NCI-H82 (cell line): ENCODE measurements around the gene KLF4.
A peak's percentile ranks its signal among the peaks of the same experiment; 100 is the strongest.

Source experiments
- DNase-seq: peaks from one replicate; lab custom pipeline; 2025; lab: John Stamatoyannopoulos, UW

KLF4 gene

GRCh38 chr9:107447834-107448233 is 41.7 kb downstream of the KLF4 start:
- no peak for DNase-seq

- no peak for DNase-seq
These were observed 42.5 kb downstream of the KLF4 start for GRCh38 chr9:107447081-107447480.

GRCh38 chr9:107446491-107446890 is 43.1 kb downstream of the KLF4 start:
- no peak for DNase-seq

DNA sequence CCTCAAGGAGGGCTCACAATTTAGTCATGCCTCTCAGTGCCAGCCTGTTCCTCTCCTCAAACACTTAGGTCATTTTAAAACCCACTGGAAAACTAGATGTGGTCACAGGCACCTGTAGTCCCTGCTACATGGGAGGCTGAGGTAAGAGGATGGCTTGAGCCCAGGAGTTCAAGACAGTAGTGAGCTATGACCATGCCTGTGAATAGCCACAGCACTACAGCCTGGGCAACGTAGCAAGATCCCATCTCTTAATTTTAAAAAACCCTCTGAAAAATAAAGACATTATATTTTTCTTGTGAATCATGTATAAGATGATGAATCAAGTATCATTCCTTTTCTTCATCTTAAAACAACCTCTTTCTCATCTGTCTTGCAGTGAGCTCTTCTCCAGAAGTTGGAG is 45.8 kb downstream of the KLF4 start:
- DNase-seq = no peak

DNA sequence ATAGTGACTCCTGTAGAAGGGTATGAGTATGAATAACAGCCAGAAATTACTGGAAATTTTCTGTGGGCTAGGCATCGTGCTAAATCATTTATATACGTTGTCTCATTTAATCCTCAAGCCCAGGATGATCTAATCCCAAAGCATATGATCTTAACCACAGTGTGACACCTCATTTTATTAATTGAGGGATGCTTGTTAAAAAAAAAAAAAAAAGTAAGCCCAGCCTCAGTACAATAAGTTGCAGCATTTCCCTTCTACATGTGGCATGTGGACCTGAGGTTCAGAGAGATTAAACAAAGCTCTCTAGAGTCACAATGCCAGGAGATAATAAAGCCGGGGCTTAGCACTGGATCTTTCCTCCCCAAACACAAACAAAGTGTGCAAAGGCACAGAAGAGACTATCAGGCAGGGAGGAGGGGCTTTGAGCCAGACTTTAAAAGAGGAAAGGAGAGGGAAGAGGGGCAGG is 49.5 kb downstream of the KLF4 start:
- DNase-seq = peak; percentile 91

DNA sequence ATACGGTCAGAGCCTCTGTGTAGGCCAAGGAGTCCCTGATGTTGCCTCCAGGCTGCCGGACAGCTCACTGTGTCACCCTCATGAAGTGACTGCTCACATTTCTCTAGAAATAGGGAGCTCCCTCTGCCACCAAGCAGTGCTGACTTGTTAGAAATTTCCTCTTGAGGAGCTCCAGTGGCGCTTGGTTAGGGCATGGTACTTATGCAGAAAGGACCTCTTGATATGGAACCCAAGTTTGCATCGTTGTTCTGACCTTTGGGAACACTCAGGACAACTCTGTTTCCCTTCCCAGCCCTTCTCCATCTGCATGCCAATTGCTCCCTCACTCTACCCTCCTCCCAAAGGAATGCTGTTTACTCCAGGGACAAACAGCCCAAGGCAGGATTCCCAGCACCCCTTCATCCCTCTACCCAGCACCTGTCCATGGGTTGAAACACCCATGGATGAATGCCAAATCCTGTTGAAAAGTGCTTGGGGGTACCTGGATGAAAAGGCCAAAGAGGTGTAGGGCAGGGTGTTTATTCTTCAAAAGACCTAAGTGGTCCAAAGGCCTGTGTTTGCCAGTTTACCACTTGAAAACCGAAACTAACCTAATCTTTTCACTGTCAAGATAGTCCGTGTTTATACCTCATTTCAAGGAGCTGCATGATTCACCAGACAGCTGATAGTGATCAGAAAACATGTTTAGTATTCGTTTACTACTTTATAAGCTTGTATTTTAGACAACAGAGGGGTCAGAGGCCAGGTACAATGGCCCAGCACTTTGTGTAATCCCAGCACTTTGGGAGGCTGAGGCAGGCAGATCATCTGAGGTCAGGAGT is 51.1 kb downstream of the KLF4 start:
- no peak for DNase-seq

DNA sequence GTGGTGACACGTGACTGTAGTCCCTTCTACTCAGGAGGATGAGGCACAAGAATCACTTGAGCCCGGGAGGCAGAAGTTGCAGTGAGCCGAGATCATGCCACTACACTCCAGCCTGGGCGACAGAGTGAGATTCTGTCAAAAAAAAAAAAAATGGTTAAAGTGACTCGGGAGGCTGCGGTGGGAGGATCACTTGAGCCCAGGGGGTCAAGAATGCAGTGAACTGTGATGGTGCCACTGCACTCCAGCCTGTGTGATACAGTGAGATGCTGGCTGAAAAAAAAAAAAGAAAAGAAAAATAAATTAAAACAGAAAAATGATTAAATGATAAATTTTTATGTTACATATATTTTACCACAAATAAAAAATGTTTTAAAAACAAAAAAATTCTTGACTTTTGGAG is 51.9 kb downstream of the KLF4 start:
- DNase-seq = no peak

DNA sequence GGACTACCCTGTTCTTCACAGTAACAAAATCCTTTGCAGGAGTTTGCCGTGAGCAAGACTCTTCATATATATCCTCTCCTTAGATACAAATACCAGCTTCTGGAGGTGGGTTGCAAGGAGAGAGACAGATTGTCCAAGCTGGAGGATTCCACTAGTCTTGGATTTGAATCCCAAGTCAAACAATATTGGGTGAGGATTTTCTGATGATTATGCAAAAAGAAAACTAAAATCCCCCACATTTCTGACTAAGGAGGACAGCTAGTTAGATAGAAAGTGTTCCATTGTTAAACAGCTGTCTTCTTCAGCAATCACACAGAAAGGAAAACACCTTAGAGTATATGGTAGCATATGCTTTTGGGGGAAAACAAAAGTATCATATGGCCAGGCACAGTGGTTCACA is 54.2 kb downstream of the KLF4 start:
- DNase-seq = no peak
